Activated T-helper 1 cell treated with anti-CD3 and anti-CD28 coated beads, Interleukin-12 subunit alpha, Interleukin-12 subunit beta, Interleukin-2, Interleukin-4 antibody, amounts not matched to agents 30 ng/mL and 10 ng/mL and 1 ng/mL, durations not matched to agents 14 hours and 24 hours and 36 hours (primary cell): Measurements from ENCODE around the gene USP16. TPM values are rescaled to one million over a fixed set of nuclear protein-coding genes. Genes with fewer than 3 reads are reported as not detected.
A peak's percentile ranks its signal among the peaks of the same experiment; 100 is the strongest.

Experiments used
- DNase-seq: peaks from one replicate; pipeline ENCODE4 v3.0.0; 2021; ENCODE audit warnings: low spot score
- H3K27ac Mint-ChIP-seq: one replicate; pipeline ENCODE4 v1.8.0; 2021; ENCODE audit warnings: mild to moderate bottlenecking, mixed read lengths
- H3K27me3 Mint-ChIP-seq: one replicate; pipeline ENCODE4 v1.8.0; 2022; ENCODE audit warnings: mild to moderate bottlenecking, moderate library complexity, mixed read lengths; ENCODE audit not compliant: insufficient read depth
- H3K36me3 Mint-ChIP-seq: one replicate; pipeline ENCODE4 v1.8.0; 2021; ENCODE audit warnings: low read depth, mixed read lengths
- H3K4me1 Mint-ChIP-seq: one replicate; pipeline ENCODE4 v1.8.0; 2021; ENCODE audit warnings: low read depth, mixed read lengths
- H3K4me3 Mint-ChIP-seq: one replicate; pipeline ENCODE4 v1.8.0; 2021; ENCODE audit warnings: mild to moderate bottlenecking, moderate library complexity, mixed read lengths
- H3K9me3 Mint-ChIP-seq: one replicate; pipeline ENCODE4 v1.8.0; 2021; ENCODE audit warnings: mixed read lengths
- intact Hi-C: fragments of 100-400 bp; cut with micrococcal nuclease; formaldehyde crosslinking; loops from one replicate; pipeline ENCODE4 v1.15.1; 2024
- total RNA-seq: library from RNA; stranded (reverse); gene quantifications from 2 replicates; pipeline ENCODE4 v1.2.3, GENCODE V29; 2022

The USP16 gene
- total RNA-seq, 1 donor from 2014 or later, result 44.7 TPM

DNA sequence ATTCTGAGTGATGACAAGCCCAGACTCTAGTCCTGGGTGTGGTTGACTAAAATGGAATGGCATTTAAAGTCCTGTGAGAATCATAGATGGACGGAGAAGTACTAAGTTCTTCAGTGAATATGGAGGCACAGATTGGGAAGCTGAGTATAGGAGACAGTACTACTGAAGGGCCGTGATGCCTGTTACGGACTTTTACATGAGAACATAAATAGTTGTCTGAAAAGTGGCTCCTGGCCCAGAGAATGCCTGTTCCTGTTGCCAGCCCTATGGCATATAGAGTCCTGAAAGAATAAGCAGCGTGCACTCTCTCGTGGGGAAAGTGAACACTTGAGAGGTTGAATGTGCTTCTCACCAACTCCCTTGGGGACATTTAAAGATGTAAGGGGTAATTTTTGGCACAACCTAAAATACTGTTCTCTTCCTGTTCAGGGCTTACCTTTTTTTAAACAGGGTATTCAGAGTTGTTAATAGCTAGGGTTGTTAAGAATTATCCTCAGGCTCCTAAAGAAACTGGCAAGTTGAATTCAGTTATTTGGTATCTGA lies 28.6 kb downstream of the USP16 start:
- H3K27ac Mint-ChIP-seq, result no peak overlapping the region

DNA sequence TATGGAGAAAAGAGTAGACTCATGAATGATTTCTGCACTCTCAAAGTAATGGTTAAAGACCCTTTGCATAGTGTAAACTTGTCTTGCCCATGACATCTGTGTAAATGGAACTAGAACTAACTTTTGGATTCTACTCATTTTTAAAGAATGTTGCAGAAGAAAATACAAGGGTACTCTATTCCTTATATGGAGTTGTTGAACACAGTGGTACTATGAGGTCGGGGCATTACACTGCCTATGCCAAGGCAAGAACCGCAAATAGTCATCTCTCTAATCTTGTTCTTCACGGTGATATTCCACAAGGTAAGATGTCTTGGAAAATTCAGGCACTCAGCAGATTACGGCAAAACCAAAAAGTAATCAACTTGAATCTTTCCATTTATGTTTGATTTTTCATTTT lies 29.2 kb downstream of the USP16 start:
- Mint-ChIP-seq H3K27me3 (no peaks in the 10 kb centered on the region), H3K36me3 (peaks cover 36% of the 10 kb centered on the region), H3K27ac (no peak overlapping the region), H3K4me1 (no peaks in the 10 kb centered on the region), H3K9me3 (no peaks in the 10 kb centered on the region), H3K4me3 (no peak overlapping the region)
- intact Hi-C loops, result no loop called here
- no peak for DNase-seq

More for the DNA sequence above, 28.6 kb downstream of the USP16 start:
- no peak for DNase-seq
- Mint-ChIP-seq H3K4me1 (no peaks in the 10 kb centered on the region), H3K9me3 (no peaks in the 10 kb centered on the region), H3K36me3 (peaks cover 37% of the 10 kb centered on the region), H3K27me3 (no peaks in the 10 kb centered on the region), H3K4me3 (no peak overlapping the region)
- intact Hi-C loops, result no loop called here

DNA sequence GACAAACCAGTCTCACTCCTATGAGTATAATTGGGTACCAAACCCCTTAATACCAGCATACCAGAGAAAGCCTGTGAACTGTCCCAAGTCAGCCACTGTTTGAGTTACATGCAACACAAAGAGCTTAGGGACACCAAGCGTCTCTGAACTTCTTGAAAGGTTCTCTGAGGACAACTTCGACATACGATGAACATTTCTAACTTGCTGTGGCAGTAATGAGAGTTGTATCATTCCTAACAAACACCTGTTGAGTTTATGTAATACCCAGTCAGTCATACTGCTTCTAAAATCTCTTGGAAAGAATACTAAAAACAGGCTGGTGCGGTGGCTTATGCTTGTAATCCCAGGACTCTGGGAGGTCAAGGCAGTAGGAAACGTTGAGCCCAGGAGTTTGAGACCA lies 30.6 kb downstream of the USP16 start:
- Mint-ChIP-seq H3K27ac (no peak overlapping the region), H3K9me3 (no peaks in the 10 kb centered on the region), H3K4me1 (no peaks in the 10 kb centered on the region), H3K27me3 (no peaks in the 10 kb centered on the region), H3K36me3 (peaks cover 35% of the 10 kb centered on the region), H3K4me3 (no peak overlapping the region)
- intact Hi-C loops, result no loop called here
- DNase-seq, result no peak

DNA sequence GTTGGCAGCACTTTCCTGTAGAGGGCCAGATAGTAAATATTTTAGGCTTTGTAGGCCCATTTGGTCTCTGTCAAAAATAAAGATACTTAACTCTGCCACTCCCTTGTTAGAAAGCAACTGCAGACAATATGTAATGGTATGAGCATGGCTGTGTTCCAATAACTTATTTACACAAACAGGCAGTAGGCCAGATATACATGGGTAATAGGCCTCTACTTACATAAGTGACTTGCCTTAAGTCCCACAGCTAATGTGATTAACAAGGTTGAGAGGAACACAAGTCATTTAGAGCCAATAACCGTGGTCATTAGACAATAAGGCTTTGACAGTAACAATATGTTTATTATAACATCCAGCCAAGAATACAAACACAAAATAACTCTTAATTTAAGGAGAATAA lies 31.5 kb downstream of the USP16 start:
- peaks cover 40% of the 10 kb centered on the region for H3K36me3 Mint-ChIP-seq
- intact Hi-C loops, result no loop called here
- no peaks in the 10 kb centered on the region for H3K9me3 Mint-ChIP-seq
- H3K4me1 Mint-ChIP-seq, result no peaks in the 10 kb centered on the region
- no peak overlapping the region for H3K27ac Mint-ChIP-seq
- H3K4me3 Mint-ChIP-seq, result no peak overlapping the region
- H3K27me3 Mint-ChIP-seq, result no peaks in the 10 kb centered on the region
- no peak for DNase-seq

DNA sequence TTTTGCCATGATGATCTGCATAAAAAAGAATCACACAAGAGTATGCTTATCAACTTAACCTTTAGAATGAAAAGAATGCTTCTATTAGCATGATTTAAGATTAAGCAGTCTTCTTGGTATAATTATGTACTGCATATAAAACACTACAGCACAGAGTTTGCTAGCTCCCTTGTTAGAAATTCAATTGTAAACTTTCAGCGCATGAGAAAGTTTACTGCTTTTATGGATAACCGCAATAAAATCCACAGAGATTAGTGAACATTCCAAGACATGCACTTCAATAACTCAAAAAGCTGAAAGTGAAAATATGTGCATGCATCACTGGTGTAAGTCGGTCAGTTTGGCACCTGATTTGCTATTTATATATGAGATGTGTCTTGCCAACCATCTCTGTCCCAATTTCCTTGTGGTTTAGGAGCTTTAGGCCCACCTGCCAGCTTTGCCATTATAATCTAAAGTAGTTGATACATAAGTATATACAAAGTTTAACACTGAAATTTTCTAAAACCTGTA lies 32.1 kb downstream of the USP16 start:
- DNase-seq, result no peak
- no peak overlapping the region for H3K27ac Mint-ChIP-seq
- H3K9me3 Mint-ChIP-seq, result no peaks in the 10 kb centered on the region
- H3K27me3 Mint-ChIP-seq, result no peaks in the 10 kb centered on the region
- H3K36me3 Mint-ChIP-seq, result peaks cover 46% of the 10 kb centered on the region
- intact Hi-C loops, result no loop called here
- H3K4me1 Mint-ChIP-seq, result no peaks in the 10 kb centered on the region
- H3K4me3 Mint-ChIP-seq, result no peak overlapping the region

DNA sequence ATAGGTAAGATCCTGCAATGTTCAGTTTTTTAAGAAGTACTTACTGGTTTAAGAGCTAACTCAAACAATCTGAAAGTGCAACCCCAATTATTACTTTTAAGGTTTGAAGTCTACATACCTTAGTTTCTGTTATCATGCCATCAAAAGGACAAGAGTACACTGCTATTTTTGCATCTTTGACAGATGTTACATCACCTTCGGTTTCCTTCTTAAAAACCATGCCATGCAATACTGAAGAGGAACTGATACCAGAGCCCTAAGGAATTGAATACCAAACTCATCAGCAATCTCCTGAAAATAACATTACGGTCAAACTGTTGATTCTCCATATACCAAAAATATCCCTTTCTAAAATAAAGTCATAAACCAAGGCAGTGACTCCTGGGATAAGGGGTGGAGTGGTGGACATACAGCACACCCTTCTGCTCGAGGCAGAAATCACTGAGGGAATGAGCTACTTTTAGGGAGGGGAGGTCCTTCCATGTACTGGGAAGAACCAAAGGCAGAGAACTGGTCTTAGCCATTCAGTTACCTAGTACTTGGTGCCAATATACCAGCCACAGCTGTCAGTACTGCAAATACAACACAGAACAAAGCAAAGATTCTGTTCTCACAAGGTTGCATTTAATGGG lies 40.5 kb downstream of the USP16 start:
- peaks cover 18% of the 10 kb centered on the region for H3K4me1 Mint-ChIP-seq
- no peaks in the 10 kb centered on the region for H3K9me3 Mint-ChIP-seq
- intact Hi-C loops, result loop anchor here (1.0 kb wide), 1 partner anchor 7 kb away; no protein-coding TSS in a partner anchor
- no peak overlapping the region for H3K27ac Mint-ChIP-seq
- peaks cover 67% of the 10 kb centered on the region for H3K36me3 Mint-ChIP-seq
- DNase-seq, result no peak
- no peak overlapping the region for H3K4me3 Mint-ChIP-seq
- H3K27me3 Mint-ChIP-seq, result no peaks in the 10 kb centered on the region

DNA sequence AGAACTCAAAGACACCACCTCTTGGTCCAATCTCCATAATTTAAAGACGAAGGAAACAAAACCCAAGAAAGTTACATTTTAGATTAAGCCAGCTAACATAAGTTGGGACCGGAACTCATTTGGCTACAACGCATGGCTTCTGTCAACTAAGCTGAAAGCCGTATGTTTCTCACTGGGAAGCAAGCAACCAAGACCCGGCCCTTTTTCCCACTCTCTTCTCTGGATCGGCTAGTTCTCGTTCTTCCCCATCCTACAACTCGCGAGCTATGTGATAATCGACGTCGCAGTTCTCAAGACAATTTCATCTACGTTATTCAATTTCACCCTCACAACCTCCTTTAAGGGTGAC lies 48.4 kb downstream of the USP16 start:
- intact Hi-C loops, result loop anchor here (1.0 to 10.0 kb wide), 9 partner anchors 9 to 582 kb away; partner anchors contain the start of genes BACH1 and LTN1
- no peaks in the 10 kb centered on the region for H3K9me3 Mint-ChIP-seq
- H3K36me3 Mint-ChIP-seq, result peaks cover 25% of the 10 kb centered on the region
- peak overlapping the region; percentile 99 for H3K4me3 Mint-ChIP-seq
- no peak for DNase-seq
- H3K27me3 Mint-ChIP-seq, result no peaks in the 10 kb centered on the region
- peaks cover 54% of the 10 kb centered on the region for H3K4me1 Mint-ChIP-seq
- H3K27ac Mint-ChIP-seq, result peak overlapping the region; percentile 98

DNA sequence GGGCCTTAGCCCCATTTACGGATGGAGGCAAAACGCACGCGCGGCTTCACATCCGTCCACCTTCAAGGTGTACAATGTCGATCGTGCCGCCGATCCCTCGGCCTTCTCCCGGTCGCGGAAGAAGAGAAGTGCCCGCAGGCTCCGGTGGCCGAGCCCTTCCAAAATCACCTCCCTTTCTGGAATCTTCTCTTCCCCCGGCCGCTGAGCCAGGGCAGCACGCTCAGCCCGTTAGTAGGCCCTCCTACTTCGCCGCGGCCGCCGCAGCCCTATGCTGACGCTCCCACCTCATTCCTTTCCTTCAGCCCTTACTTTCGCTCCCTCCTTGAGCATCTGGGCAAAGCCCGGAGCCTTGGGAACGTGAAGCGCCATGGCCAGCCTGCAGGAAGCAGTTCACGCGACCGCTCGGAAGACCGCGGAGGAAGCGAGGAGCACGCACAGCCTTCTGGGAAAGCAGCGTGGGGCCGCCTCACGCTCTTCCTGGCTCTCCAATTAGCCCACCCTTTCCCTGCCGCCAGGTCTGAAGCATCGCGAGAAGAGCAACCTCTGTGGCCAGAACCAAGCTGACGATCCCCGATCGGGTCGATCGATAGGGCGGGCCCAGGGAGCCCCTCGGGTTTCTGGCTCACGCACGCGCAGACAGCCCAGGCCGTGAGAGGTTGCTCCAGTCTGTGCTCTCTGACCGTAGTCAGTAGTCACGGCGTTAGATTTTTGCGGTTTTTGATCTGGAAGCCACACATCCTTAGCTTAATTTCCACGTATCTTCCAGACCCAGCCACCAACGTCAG lies 48.9 kb downstream of the USP16 start, which contains the start of gene CCT8:
TSS of gene CCT8 (minus strand) at position 427 of the 785 bp plus-strand sequence. CDS start at position 369, 58 bp downstream.
- Mint-ChIP-seq H3K4me1 (peaks cover 58% of the 10 kb centered on the region), H3K9me3 (no peaks in the 10 kb centered on the region), H3K27me3 (no peaks in the 10 kb centered on the region), H3K4me3 (peak within 1 kb of the TSS; percentile 99), H3K27ac (peak within 1 kb of the TSS; percentile 98), H3K36me3 (peaks cover 23% of the 10 kb centered on the region)
- peak; percentile 98 for DNase-seq
- intact Hi-C loops, result loop anchor here (2.0 to 10.0 kb wide), 7 partner anchors 71 to 581 kb away; partner anchors contain the start of genes BACH1 and LTN1

DNA sequence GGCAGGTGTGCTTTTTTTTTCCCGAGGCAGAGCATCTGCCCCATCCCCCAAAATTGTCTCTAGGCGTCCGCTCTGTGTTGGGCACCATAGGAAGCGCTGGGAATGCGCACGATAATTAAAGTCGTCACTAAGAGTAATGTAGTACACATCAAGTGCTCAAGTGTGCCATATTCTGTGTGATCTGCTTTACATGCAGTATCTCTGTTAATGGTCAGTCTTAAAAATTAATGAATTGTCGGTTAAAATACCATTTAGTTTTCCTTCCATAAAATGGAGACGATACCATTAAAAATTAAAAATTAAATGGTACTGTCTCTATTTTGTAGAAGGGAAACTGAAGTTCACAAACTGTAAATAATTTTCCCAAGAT lies 49.5 kb downstream of the USP16 start:
- DNase-seq, result no peak
- Mint-ChIP-seq H3K27ac (peak overlapping the region; percentile 98), H3K27me3 (no peaks in the 10 kb centered on the region), H3K4me1 (peaks cover 64% of the 10 kb centered on the region), H3K4me3 (peak overlapping the region; percentile 99), H3K9me3 (peaks cover 4% of the 10 kb centered on the region), H3K36me3 (peaks cover 20% of the 10 kb centered on the region)
- intact Hi-C loops, result loop anchor here (5.0 to 10.0 kb wide), 3 partner anchors 273 to 581 kb away; no protein-coding TSS in a partner anchor

DNA sequence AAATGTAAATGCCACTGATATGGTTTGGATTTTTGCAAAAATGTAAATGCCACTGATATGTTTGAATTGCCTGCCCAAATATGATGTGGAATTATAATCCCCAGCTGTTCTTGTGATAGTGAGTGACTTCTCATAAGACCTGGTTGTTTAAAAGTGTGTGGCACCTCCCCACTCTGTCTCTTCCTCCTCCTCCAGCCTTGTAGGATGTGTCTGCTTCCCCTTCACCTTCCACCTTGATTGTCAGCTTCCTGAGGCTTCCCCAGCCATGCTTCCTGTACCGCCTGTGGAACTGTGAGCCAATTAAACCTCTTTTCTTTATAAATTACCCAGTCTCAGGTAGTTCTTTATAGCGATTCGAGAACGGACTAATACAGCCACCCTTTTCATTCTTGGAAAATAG lies 50.3 kb downstream of the USP16 start:
- Mint-ChIP-seq H3K4me1 (peaks cover 66% of the 10 kb centered on the region), H3K27ac (peak overlapping the region; percentile 50), H3K4me3 (peak overlapping the region; percentile 59), H3K27me3 (no peaks in the 10 kb centered on the region), H3K9me3 (peaks cover 5% of the 10 kb centered on the region), H3K36me3 (peaks cover 17% of the 10 kb centered on the region)
- intact Hi-C loops, result loop anchor here (5.0 to 10.0 kb wide), 4 partner anchors 173 to 580 kb away; no protein-coding TSS in a partner anchor
- no peak for DNase-seq

DNA sequence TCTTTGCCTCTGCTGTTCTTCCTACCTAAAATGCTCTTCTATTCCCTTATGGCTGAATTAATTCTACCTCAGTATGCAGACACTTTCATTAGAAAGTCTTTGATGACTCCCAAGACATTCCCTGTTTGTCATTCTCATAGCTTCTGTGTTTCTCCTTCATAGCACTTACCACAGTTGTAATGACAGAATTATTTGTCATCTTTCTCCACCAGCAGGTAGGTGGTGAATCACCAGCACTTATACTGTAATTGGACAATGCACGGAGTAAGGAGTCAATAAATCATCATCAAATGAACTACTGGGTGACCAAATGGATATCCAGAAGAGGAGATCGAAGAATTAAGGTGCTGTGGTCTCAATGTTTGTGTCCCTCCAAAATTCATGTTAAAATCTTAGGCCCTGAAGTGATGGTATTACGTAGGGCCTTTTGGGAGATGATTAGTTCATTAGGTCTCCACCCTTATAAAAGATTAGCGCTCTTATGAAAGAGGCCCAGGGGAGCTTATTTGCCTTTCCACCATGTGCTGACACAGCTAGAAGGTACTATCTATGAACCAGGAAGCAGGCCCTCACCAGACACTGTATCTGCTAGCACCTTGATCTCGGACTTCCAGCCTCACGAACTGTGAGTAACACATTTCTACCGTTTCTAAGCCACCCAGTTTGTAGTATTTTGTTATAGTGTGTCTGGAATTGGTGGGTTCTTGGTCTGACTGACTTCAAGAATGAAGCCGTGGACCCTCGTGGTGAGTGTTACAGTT lies 51.4 kb downstream of the USP16 start:
- Mint-ChIP-seq H3K4me1 (peaks cover 72% of the 10 kb centered on the region), H3K4me3 (peak overlapping the region; percentile 7), H3K27ac (peak overlapping the region; percentile 87), H3K27me3 (no peaks in the 10 kb centered on the region), H3K9me3 (peaks cover 5% of the 10 kb centered on the region), H3K36me3 (peaks cover 15% of the 10 kb centered on the region)
- intact Hi-C loops, result loop anchor here (5.0 to 10.0 kb wide), 2 partner anchors 171 to 579 kb away; no protein-coding TSS in a partner anchor
- DNase-seq, result no peak
